ENCODE data around the gene OCSTAMP.

OCSTAMP gene

GRCh38 chr20:46520976-46521579, 29.4 kb downstream of the OCSTAMP start:
- in situ Hi-C loops (cut with HindIII; ENCODE audit: low sequenced_read_pairs): no loop called here

- in situ Hi-C loops (cut with HindIII; ENCODE audit: low sequenced_read_pairs): no loop called here
Measured at GRCh38 chr20:46520540-46520939, 29.9 kb downstream of the OCSTAMP start.

- in situ Hi-C loops (cut with HindIII; ENCODE audit: low sequenced_read_pairs): no loop called here
Measured at GRCh38 chr20:46519471-46520068, 30.9 kb downstream of the OCSTAMP start.

GRCh38 chr20:46512943-46513844, 37.3 kb downstream of the OCSTAMP start, which contains the start of gene ZNF334:
Gene ZNF334, minus strand, starts transcription at chr20:46513559. Its CDS starts 1,457 bp downstream, at chr20:46512102.
- in situ Hi-C loops (cut with HindIII; ENCODE audit: low sequenced_read_pairs): no loop called here

GRCh38 chr20:46509523-46509922, 40.9 kb downstream of the OCSTAMP start:
- in situ Hi-C loops (cut with HindIII; ENCODE audit: low sequenced_read_pairs): no loop called here

GRCh38 chr20:46507760-46508407, 42.6 kb downstream of the OCSTAMP start:
- in situ Hi-C loops (cut with HindIII; ENCODE audit: low sequenced_read_pairs): no loop called here

- in situ Hi-C loops (cut with HindIII; ENCODE audit: low sequenced_read_pairs): no loop called here
Measured at GRCh38 chr20:46505506-46505905, 44.9 kb downstream of the OCSTAMP start.

- in situ Hi-C loops (cut with HindIII; ENCODE audit: low sequenced_read_pairs): no loop called here
Measured at GRCh38 chr20:46501961-46502360, 48.5 kb downstream of the OCSTAMP start.

GRCh38 chr20:46501337-46501942, 49.0 kb downstream of the OCSTAMP start:
- in situ Hi-C loops (cut with HindIII; ENCODE audit: low sequenced_read_pairs): no loop called here

GRCh38 chr20:46494077-46494476, 56.4 kb downstream of the OCSTAMP start:
- in situ Hi-C loops (cut with HindIII; ENCODE audit: low sequenced_read_pairs): no loop called here

- in situ Hi-C loops (cut with HindIII; ENCODE audit: low sequenced_read_pairs): no loop called here
Measured at GRCh38 chr20:46491354-46491753, 59.1 kb downstream of the OCSTAMP start.
